Middle frontal gyrus (tissue), 1 donor: ENCODE results near the gene L3MBTL3.

Experiments used
- DNase-seq: peaks from one replicate; pipeline ENCODE4 v3.0.0-alpha.2; 2015; ENCODE audit warnings: low spot score; ENCODE audit errors: extremely low spot score

L3MBTL3 gene

DNA sequence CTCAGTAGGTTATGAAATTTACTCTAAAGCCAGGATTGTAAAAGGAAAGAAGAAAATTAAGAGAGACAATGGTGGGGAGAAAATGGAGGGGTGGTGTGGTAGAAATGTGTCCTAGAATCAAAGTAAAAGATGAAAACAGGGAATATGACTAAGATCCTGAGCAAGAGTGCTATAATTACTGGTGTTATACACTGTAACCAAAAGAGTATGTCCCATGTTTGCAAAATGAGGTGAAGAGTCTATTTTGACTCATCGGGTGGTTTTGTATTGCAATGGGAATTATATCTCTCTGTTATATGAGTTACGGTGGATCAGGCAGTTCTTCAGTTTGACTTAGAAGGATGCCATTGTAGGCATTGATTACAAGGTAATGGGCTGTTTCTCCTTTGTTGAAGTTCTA, 8.5 kb downstream of the L3MBTL3 start:
- no peak for DNase-seq

DNA sequence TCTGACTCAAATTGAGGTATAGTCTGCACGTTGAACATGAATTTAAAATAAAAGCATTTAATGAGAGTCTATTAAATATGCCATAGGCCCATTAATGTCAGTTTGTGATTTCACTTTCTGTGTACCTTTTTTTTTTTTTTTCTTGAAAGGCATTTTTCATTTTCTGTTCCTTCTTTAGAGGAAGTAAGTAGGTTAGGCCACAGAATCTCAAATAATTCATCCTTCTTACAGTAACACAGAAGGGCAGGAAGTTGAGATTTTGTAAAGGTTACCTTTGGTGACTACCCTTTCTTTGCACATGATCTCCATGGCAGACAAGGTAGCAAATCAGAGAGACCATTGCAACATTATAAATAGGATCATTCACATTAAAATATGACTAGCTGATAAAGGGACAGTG, 9.6 kb downstream of the L3MBTL3 start:
- no peak for DNase-seq

DNA sequence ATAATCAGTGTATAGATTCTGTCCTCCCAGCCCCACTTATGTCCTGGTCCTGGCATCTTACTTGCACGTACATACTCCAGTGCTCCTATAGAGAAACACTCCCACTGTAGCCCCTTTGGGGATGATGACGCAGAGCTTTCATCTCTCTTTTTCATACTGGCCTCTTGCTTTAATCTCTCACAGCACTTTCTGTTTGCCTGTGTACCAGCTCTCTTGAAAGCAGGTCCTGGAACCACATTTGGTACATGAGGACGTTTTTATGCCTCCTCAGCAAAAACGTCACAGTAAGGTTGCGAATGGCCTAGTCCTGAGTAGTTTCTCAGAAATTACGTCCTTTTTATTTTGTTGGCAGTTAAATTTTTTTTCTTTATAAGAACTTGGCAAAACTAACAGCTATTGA, 10.8 kb downstream of the L3MBTL3 start:
- DNase-seq = no peak

DNA sequence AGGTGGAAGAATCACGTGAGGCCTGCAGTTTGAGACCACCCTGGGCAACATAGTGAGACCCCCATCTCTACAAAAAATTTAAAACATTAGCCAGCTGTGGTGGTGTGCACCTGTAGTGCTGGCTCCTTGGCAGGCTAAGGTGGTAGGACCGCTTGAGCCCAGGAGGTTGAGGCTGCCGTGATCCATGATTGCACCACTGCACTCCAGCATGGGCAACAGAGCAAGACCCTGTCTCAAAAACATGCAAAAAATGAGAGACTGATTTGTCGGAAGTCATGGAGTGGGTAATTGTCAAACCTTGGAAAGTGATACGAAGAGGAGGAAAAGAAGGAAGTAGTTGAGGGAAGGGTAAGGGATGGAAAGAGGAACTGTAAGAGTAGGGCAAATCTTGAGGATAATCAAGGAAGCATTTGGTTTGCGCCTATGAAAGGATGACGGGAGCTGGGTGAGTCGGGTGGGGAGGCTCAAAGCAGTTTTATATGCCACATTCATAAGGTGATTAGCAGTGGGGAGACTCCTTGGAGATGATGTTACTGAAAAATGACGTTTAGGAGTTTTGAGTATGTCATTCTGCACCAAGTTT, 14.5 kb downstream of the L3MBTL3 start:
- no peak for DNase-seq

DNA sequence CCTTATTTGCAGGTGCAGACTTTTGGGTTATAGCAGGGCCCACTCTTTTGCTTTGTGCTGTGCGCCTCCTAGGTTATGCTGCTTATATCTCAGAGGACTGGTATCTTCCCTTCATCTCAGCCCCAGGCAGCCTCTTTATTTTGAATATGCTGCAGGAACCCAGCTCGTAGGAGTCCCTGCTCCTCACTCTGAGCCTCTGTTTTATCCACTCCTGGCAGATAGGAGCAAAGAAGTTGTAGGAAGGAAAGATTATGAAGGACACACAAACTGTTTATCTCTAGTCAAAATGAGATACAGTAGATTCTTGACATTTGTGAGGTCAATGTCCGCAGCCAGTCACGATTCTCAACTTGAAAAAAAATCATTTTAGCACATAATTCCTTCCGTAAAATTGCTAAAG, 15.6 kb downstream of the L3MBTL3 start:
- DNase-seq = no peak

DNA sequence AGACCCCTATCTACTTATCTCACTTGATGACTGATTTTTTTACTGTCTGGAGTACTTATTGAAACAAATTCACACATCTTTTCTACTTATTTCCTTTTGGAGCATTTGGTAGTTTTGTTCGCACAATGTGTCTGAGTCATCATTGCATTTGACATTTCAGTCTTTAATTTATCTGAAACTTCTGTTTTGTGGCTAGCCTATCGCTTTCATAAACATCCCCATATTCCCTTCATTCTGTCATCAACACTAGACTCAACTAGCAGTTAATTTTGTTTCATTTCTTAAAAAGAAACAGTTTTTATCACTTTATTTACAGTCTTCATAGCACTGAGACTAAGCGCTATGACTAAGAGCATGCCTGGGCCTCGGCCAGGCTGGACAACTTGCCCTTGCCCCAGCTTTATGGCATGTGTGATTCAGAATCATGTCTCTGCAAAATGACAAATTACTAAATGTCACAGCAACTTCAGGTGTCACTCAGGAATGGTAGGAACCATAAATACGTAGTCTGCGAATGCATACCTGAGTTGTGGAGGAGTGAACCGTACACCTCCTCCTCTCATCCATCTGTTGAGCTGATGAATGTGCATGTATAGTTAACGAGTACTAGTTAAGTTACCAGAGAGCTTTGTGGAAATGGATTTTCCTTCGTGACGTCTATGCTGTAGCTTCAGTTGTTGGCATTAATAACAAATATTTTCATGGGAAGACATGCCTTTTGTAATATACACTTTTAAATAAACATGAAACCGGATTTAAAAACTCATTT, 16.2 kb downstream of the L3MBTL3 start:
- DNase-seq = no peak

DNA sequence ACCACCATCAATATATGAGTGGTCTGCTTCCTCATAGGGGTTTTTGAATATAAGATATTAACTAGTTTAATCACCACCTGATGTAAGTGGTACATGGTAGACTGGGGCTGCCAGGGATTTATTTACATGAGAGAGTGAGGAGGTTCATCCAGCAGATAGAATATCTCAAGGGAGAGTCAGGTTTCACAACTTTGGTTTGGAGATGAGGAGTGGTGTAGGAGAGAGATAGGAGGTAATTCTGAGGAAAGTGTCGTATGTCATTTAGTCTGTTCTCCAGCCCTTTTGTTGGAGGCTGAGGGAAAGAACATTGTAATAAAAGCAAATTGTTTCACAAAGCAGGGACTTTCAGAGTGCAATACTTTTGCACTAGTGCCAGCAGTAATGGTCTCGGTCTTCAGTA, 16.8 kb downstream of the L3MBTL3 start:
- DNase-seq = no peak

DNA sequence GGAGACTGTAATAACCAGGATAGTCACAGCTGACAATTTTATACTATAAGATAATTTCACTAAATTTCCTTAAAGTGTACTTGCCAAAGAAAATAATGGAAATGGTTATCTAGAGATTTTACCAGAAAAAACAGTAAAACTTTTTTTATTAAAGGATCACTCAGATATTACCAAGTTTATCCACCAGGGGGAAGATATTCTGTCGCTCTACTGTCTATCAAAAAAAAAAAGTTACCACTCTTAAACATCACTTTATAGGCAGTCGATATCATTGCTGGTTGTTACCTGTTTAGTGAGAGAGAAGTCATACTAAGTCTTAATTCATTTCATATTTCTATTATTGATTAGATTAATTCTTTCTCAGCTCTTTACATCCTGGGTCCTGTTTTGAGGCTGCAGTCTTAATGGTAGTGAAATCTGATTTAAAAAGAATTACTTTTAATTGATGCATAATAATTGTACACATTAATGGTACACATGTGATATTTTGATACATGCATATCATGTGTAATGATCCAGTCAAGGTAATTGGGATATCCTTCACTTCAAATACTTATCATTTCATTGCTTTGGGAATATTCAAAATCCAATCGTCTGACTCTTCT, 18.9 kb downstream of the L3MBTL3 start:
- DNase-seq = no peak

DNA sequence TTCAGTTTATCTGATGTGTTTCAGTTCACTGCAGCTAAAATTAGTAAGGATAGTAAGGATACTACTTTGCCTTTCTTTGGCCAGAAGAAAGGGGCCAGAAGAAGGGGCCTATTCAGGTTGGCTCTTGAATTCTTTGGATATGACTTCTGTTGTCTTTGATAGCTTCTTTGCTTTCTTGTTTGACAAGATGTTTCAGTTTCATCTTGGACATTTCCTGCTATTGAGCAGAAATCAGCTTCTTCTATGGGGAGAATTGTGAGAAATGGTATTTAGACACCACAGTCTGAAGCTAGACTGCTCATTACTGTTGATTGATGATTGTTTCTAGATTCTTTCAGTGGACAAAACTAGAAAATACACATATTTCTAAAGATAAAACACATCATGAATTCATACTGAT, 23.2 kb downstream of the L3MBTL3 start:
- DNase-seq = no peak

DNA sequence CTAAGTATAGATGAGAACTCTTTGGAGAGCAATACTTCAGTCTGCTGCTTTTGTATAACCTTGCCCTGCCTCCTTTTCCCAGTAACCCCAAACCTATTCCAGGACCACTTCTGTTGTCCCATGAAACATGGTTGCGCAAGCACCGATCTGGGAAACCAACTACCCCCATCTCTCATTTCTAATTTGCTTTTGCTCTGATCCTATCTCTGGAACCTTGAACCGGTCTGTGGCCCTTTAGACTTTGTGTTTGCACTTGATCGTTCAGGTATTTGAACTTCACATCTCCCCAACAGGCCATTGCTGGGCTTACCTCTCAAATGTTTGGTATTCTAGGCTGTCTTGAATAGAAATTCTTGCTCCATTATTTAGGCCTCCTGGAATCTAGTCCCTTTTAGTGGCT, 25.0 kb downstream of the L3MBTL3 start:
- DNase-seq = no peak

DNA sequence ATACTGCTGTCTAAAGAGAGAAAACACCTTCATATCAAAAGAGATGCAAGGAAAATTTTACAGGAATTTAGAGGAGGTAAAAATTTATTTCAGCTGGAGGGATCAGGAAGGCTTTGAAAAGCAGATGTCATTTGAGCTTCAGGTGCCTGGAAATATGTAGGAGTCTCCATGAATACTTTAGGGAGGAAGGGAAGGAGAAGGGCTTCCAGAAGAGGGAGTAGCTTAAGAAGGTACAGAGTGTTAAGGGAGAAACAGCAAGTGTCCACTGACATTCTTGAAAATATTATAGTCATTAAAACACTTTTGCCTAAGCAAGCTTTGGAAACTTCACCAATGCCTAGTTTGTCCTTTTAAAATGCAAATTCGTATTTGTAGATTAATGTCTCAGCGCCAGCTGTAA, 27.2 kb downstream of the L3MBTL3 start:
- DNase-seq = no peak

DNA sequence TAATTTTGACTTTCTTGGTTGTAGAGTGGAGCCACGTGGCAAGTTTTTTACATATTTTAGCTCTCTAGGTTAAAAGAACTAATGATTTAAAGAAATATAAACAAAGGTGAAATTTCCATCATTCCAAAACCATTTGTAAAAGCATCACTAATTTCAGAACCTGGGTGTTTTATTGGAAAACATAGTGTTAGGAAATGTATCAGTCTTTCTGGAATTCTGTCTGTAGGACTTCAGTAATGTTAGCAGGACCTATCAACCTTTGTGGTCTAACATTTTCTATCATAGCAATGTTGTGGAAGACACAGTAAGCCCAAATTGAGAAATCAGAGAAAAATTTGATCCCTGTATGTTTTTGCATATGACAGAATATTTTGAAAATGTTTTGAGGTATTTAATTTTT, 28.3 kb downstream of the L3MBTL3 start:
- no peak for DNase-seq

DNA sequence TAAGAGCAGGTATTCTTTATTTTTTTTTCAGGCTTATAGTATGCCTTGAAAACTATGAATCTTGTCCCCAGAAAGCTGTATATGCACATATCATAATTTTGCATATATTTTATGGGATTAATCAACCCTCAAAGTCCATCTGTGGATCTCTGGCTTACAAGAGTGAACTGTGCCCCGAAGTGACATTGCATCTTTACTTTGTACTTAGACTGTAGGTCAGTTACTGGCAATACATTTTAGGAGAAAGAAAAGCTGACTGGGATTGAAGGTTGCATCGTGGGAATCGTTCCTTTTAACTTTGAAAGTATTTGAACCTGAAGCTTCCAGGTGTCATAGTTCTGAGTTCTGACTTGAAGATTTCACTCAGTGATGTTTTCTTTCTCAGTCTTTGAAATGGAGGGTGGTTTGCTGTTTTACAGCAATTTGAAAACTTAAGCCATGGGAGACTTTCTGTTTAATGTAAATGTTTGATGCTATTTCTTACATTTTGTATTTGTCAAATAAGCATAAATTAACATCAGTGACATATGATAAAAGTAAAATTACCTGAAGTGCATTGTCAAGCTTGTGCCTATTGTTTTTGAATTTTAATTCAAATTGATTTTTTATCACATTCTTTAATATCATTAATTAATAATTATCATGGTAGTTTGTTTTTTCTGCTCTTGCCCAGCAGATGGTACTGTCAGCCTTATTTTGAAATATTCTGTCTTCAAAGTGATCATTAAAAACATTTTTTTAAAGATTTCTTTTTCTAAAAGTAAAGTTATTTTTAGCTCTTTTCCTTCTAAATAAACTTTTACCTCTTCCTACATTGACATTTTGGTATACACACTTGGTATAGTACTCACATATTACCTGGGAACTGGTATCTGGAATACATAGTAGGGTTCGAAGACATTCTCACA, 29.0 kb downstream of the L3MBTL3 start:
- no peak for DNase-seq

DNA sequence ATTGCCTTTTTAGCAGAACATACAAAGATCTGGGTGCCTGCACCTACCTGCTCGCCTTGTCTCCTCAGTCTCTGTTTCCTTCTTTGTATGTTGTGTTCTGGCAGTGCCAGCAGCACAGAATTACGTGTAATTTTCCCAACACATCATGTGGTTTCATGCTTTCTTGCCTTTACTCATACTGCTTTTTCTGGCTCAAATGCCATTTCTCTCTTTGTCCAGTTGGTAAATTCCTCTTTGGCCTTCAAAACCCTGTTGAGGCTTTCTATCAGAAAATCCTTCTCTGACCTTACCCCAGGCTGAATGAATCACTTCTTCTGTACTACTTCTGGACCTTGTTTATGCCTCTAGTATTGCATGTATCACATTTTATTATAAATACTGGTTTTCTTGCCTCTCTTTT, 31.8 kb downstream of the L3MBTL3 start:
- DNase-seq = no peak

DNA sequence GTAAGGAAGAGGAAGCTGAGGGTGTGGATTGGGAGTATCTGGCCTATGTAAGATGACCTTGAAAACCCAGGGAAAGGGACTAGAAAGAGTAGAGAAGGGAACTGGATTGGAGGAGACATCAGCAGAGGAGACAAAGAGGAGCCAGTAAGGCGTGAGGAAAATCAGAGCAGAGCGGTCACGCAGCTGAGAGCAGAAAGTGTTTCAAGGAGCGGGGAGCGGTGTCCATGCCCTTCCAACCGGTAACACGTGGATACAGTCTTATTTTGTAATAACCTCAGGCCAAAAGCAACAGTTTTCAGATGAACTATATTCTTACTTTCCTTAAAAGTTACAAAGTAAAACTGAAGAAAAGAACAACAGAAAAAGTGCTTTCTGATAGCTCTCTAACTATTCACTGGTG, 36.3 kb downstream of the L3MBTL3 start:
- no peak for DNase-seq

DNA sequence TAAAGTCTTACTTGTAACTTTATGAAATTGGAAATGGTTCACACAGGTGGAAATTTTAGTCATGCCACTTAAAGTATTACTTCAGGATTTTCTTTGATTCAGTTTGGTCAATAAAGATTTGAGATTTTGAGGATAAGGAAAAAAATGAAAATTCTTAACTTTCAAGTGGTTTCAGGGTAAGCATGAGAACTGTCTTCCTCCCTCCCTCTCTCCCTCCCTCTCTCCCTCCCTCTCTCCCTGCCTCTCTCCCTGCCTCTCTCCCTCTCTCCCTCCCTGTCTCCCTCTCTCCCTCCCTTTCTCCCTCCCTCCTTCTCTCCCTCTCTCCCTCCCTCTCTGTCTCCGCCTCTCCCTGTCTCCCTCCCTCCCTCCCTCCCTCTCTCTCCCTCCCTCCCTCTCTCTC, 36.9 kb downstream of the L3MBTL3 start:
- no peak for DNase-seq

DNA sequence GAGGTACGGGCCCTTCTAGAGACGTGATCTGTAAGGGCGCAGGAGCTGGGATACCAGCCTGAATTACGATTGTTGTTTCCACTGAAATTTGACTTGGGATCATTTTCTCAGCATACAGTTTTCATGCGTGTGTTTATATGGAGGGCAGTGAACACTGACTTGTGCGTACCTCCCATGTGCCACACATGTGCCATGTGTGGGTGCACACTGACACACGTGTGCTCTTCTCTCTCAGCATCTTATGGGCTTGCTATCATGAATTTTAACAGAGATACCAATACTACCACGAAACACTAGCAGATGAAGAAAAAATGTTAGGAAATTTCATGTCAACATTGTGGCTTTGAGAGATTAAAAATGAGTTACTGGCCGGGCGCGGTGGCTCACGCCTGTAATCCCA, 39.1 kb downstream of the L3MBTL3 start:
- DNase-seq = no peak

DNA sequence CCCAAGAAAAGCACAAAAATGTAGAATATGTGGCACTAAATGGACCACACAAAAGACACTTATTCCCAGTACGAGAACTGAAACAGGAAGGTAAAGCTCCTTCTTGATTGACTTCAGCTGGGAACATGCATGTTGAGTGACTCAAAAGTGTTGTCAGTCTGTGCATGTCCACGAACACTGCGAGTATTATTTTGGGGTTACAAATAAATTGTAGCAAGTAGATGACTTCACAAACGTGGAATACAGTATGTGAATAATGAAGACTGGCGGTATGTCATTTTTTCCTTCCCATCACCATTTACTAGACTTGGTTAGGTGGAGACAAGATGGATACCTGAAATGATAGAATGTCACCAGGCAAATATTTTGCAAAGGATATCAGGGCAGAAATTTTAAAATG, 45.4 kb downstream of the L3MBTL3 start:
- no peak for DNase-seq

DNA sequence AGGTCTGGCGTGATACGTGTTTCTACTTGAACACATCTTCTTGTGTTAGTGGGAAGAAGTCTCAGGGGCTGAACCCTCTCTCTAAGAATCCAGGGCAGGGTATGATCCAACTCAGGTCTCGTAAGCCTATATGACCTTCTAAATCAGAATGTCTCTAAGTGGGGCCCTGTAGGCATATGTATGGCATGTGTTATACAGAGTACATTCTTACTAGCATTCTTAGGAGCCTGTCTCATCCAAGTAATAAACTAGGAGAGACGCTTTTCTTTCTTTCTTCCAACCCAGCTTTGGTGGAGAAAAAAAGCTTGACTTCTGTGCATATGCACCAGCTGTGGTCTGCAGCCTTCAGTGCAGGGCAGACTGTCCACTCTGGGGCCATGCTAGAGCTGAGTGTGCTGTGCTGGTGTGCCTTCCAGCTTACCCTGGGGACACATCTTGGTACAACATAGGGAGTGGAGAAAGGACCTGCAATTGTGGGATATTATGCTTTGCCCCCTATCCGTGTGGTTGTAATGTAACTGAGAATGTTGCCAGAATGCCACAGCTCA, 47.3 kb downstream of the L3MBTL3 start:
- no peak for DNase-seq

DNA sequence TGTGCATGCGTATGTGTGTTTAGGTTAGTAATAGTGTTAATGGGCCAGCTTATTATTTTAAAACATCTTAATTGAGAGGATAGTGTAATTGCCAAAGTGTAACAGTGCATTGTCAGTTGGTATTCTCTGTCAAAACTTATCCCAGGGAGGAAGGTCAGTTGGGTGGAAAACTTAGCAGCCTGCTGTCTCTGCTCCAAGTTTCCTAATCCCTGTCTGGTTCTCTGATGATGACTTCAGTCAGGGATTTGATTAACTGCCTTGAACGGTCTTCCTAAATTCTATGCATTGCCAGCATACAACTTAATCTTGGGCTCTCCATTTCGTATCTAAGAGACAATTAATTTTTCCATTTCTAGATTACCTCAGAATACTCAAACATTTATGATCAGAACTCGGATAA, 51.1 kb downstream of the L3MBTL3 start:
- DNase-seq = no peak

DNA sequence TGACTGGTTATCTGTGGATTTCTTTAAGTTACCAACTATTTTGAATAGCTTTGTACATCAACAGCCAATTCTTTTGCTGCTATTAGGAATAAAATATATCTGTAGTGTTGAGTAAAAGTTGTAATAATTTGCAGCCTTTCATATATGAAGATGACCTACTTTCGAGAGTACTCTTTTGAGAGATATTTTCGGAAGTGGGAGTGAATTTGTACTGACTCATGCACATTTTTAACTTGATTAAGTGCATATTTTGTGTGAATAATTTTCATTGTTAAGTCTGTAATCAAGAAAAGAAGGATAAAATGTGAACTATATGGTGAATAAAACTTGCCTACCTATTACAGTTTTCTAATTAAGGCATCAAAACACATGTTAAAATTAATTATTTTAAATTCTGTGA, 51.9 kb downstream of the L3MBTL3 start:
- DNase-seq = no peak

DNA sequence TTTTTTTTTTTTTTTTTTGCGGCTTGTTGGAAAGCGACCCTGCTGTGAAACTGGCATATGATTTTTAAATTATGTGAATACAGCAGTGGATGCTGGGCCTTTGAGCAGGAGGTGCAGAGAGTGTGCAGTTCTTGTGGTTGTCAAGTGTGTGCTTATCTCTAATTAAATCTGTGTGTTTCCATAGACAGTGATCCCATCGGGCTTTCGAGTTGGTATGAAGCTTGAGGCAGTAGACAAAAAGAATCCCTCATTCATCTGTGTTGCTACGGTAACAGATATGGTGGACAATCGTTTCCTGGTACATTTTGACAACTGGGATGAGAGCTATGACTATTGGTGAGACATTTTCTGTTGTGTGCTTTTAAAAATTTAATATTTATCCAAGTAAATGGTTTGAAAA, 52.4 kb downstream of the L3MBTL3 start:
- no peak for DNase-seq
